GM12878 (cell line): Measurements from ENCODE around the gene MFN2. TPM values are rescaled to one million over a fixed set of nuclear protein-coding genes. Genes with fewer than 3 reads are reported as not detected.

ENCODE experiments used
- ATAC-seq: fragments of 200-7000 bp; cut with Tn5 transposase; 3 replicates; pipeline ENCODE4 v1.9.1; 2020; ENCODE audit warnings: mild to moderate bottlenecking, moderate library complexity
- BruUV-seq: library from RNA; stranded (reverse); fragments of 400-500 nt; replicated peaks from 2 replicates; lab custom pipeline; 2021; lab: Mats Ljungman, UMichigan
- CTCF ChIA-PET: fragments of 300-600 bp; sonication (Branson Sonifier 250); formaldehyde crosslinking; extraction: SDS; loops from one replicate; lab custom pipeline; 2021; ENCODE audit warnings: inconsistent platforms; lab: Yijun Ruan, JAX
- POLR2A ChIA-PET: fragments of 350-600 bp; formaldehyde crosslinking; extraction: SDS; loops from one replicate; lab custom pipeline; 2021; ENCODE audit warnings: inconsistent platforms; lab: Charles Lee
- RAD21 ChIA-PET: fragments of 300-600 bp; sonication (Branson Sonifier 250); formaldehyde crosslinking; loops from one replicate; lab custom pipeline; 2023; ENCODE audit warnings: antibody characterized with exemption; ENCODE audit not compliant: unreplicated experiment; lab: Charles Lee
- SMC1A ChIA-PET: fragments of 300-600 bp; sonication (Branson Sonifier 250); formaldehyde crosslinking; loops from one replicate; lab custom pipeline; 2023; ENCODE audit not compliant: unreplicated experiment, uncharacterized antibody; lab: Charles Lee
- DNase-seq: peaks from one replicate; pipeline ENCODE4 v3.0.0-alpha.2; 2011; ENCODE audit warnings: low read depth, low spot score
- FAIRE-seq: peaks from 3 replicates; lab custom pipeline; 2011; peaks lifted over from hg19 to GRCh38; lab: Jason Lieb, UNC
- H2AFZ ChIP-seq: 2 replicates; pipeline ENCODE4 v1.6.0; 2011; ENCODE audit warnings: low read depth, low read length, control low read depth; ENCODE audit not compliant: control insufficient read depth
- H3K27ac ChIP-seq: 2 replicates; pipeline ENCODE4 v1.5.1; 2011; ENCODE audit warnings: control low read depth; ENCODE audit not compliant: control insufficient read depth, insufficient read depth
- H3K27me3 ChIP-seq, 2 experiments: replicated peaks in 1 of 2; 2 replicates each; pipeline versions ENCODE4 v1.6.0 to v1.6.1; 2011; ENCODE audit warnings: low read length in 1 of 2; ENCODE audit not compliant: control insufficient read depth in 2 of 2, insufficient read depth in 2 of 2
- H3K36me3 ChIP-seq, 2 experiments: 2 replicates each; pipeline ENCODE4 v1.5.1; 2011; ENCODE audit warnings: low read length in 1 of 2; ENCODE audit not compliant: control insufficient read depth in 2 of 2, insufficient read depth in 2 of 2
- H3K4me1 ChIP-seq: 2 replicates; pipeline ENCODE4 v1.6.1; 2011; ENCODE audit warnings: mild to moderate bottlenecking, low read length, moderate library complexity, mixed read lengths; ENCODE audit not compliant: control insufficient read depth, insufficient read depth
- H3K4me2 ChIP-seq: 2 replicates; pipeline ENCODE4 v1.6.0; 2011; ENCODE audit warnings: control low read depth; ENCODE audit not compliant: control insufficient read depth, insufficient read depth
- H3K4me3 ChIP-seq: fragments of 200-600 bp; sonication (generic); 2 replicates; pipeline ENCODE4 v1.5.1; 2016
- H3K79me2 ChIP-seq: 2 replicates; pipeline ENCODE4 v1.6.0; 2011; ENCODE audit warnings: low read length; ENCODE audit not compliant: control insufficient read depth, insufficient read depth
- H3K9ac ChIP-seq: 2 replicates; pipeline ENCODE4 v1.8.0; 2011; ENCODE audit warnings: low read length, control low read depth, mixed read lengths; ENCODE audit not compliant: control insufficient read depth, insufficient read depth
- H3K9me3 ChIP-seq: replicated peaks from 3 replicates; pipeline ENCODE4 v1.5.1; 2011; ENCODE audit warnings: mild to moderate bottlenecking, low read length; ENCODE audit not compliant: control insufficient read depth, insufficient read depth
- H4K20me1 ChIP-seq: 2 replicates; pipeline ENCODE4 v1.6.0; 2011; ENCODE audit not compliant: control insufficient read depth, insufficient read depth
- CBX5 ChIP-seq: sonication (generic); IDR thresholded peaks from 2 replicates; pipeline ENCODE4 v1.6.1; 2016; ENCODE audit warnings: low read depth, moderate library complexity, mild to moderate bottlenecking, inconsistent platforms
- HDGF ChIP-seq: fragments of 450-650 bp; IDR thresholded peaks from 2 replicates; pipeline ENCODE4 v1.6.1; 2016; ENCODE audit warnings: antibody characterized with exemption
- MTA3 ChIP-seq: IDR thresholded peaks from 2 replicates; pipeline ENCODE4 v1.6.1; 2012; ENCODE audit warnings: low read length, inconsistent platforms, borderline replicate concordance
- MXI1 ChIP-seq: fragments of 150-350 bp; IDR thresholded peaks from 2 replicates; pipeline ENCODE4 v1.6.1; 2011; ENCODE audit warnings: low read depth, mild to moderate bottlenecking, inconsistent platforms, low read length, improper control_type of control experiment
- NRF1 ChIP-seq: conservative IDR thresholded peaks from 2 replicates; pipeline ENCODE4 v1.6.1; 2011; ENCODE audit warnings: mild to moderate bottlenecking, low read depth, low read length, improper control_type of control experiment
- PAX5 ChIP-seq: IDR thresholded peaks from 2 replicates; pipeline ENCODE4 v1.6.1; 2011; ENCODE audit warnings: low read depth, low read length, borderline replicate concordance
- RAD21 ChIP-seq: IDR thresholded peaks from 2 replicates; pipeline ENCODE4 v1.6.1; 2011; ENCODE audit warnings: mild to moderate bottlenecking, low read depth, low read length, moderate library complexity; ENCODE audit not compliant: insufficient read depth
- SMARCA5 ChIP-seq: fragments of 450-650 bp; IDR thresholded peaks from 2 replicates; pipeline ENCODE4 v1.6.1; 2017; ENCODE audit warnings: mild to moderate bottlenecking
- SMC3 ChIP-seq: IDR thresholded peaks from 2 replicates; pipeline ENCODE4 v1.6.1; 2011; ENCODE audit warnings: low read length, improper control_type of control experiment, borderline replicate concordance
- WGBS: methylation state at CpG from one replicate; pipeline ENCODE4 v1.1.6; 2016; ENCODE audit warnings: low lambda C conversion rate; ENCODE audit not compliant: insufficient replicate concordance, insufficient coverage; ENCODE audit errors: missing lambda C conversion rate; 5-methylcytosine and 5-hydroxymethylcytosine counted together
- in situ Hi-C: fragments of 300-500 bp; cut with MboI; formaldehyde crosslinking; loops from 9 replicates; pipeline ENCODE4 v1.14.3; 2018; ENCODE audit warnings: mixed read lengths
- intact Hi-C: fragments of 100-400 bp; cut with micrococcal nuclease; formaldehyde crosslinking; loops from one replicate; pipeline ENCODE4 v1.14.2; 2022; ENCODE audit not compliant: unreplicated experiment
- polyA plus RNA-seq, 11 experiments: library from polyadenylated mRNA; depleted of rRNA in 4 of 11; unstranded in 6 of 11; stranded (reverse) in 5 of 11; fragments of >200 nt; fragmentation: Nextera tagmentation in 4 of 11; fragmentation: Illumina TruSeq in 1 of 11; extraction: Ambion mirVana in 4 of 11; extraction: Trizol in 1 of 11; gene quantifications; 1 replicate in 1 of 11; 2 replicates in 10 of 11; pipeline versions ENCODE4 v1.2.1 to v1.2.3, GENCODE V29; 2011 to 2016; ENCODE audit warnings: inconsistent platforms in 2 of 11, missing spikeins in 2 of 11, low read depth in 1 of 11
- total RNA-seq, 4 experiments: library from RNA; depleted of rRNA in 3 of 4; stranded (reverse); fragments of >200 nt in 3 of 4; fragmentation: Illumina TruSeq in 1 of 4; extraction: Trizol in 1 of 4; gene quantifications; 2 replicates each; pipeline versions ENCODE4 v1.2.1 to v1.2.3, GENCODE V29; 2013 to 2021
- TF ChIP-seq, protein P1 (sequence below): IDR thresholded peaks from 2 replicates; pipeline ENCODE4 v1.6.1; 2011; ENCODE audit warnings: borderline replicate concordance, low read depth, mild to moderate bottlenecking, moderate library complexity, low read length; ENCODE audit not compliant: insufficient read depth, poor library complexity, severe bottlenecking
- TF ChIP-seq, protein P2 (sequence below), 3 experiments: IDR thresholded peaks in 2 of 3; conservative IDR thresholded peaks in 1 of 3; 2 replicates each; pipeline ENCODE4 v1.5.1; 2011; ENCODE audit warnings: low read depth in 3 of 3, low read length in 3 of 3, mild to moderate bottlenecking in 3 of 3, control low read depth in 2 of 3, moderate library complexity in 2 of 3, inconsistent platforms in 1 of 3, mixed read lengths in 1 of 3; ENCODE audit not compliant: control insufficient read depth in 2 of 3, insufficient read depth in 1 of 3; ENCODE audit errors: extremely low read depth in 1 of 3
- TF ChIP-seq, protein P3 (sequence below): IDR thresholded peaks from 2 replicates; pipeline ENCODE4 v1.6.1; 2012; ENCODE audit warnings: low read depth, low read length, improper control_type of control experiment
- TF ChIP-seq, protein P4 (sequence below): IDR thresholded peaks from 2 replicates; pipeline ENCODE4 v1.6.1; 2011; ENCODE audit warnings: low read depth, low read length, improper control_type of control experiment, borderline replicate concordance

Gene MFN2
- total and polyA plus RNA-seq, 10 of the 15 experiments (the other 5 are each of a cell fraction or from before 2014, with no cell fraction given): 5.3 to 64.4 (median 48.1) TPM

DNA sequence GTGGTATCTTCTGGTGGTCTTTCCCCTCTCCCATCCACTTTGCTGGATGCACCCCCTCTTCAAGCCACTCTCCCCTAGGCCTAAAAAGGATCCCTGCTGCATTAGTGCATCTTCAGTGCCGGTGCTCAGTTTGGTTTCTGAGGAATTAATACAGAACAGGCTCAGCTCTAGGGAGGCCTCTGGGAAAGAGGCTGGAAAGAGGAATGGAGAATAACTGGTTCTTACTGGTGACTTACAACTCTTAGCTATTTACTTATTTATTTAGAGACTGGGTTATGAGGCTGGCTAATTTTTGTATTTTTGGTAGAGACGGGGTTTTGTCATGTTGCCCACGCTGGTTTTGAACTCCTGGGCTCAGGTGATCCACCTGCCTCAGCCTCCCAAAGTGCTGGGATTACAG, 19.0 kb downstream of the MFN2 start (continued):
- TF ChIP-seq, protein P1, sequence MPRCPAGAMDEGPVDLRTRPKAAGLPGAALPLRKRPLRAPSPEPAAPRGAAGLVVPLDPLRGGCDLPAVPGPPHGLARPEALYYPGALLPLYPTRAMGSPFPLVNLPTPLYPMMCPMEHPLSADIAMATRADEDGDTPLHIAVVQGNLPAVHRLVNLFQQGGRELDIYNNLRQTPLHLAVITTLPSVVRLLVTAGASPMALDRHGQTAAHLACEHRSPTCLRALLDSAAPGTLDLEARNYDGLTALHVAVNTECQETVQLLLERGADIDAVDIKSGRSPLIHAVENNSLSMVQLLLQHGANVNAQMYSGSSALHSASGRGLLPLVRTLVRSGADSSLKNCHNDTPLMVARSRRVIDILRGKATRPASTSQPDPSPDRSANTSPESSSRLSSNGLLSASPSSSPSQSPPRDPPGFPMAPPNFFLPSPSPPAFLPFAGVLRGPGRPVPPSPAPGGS: no peak

DNA sequence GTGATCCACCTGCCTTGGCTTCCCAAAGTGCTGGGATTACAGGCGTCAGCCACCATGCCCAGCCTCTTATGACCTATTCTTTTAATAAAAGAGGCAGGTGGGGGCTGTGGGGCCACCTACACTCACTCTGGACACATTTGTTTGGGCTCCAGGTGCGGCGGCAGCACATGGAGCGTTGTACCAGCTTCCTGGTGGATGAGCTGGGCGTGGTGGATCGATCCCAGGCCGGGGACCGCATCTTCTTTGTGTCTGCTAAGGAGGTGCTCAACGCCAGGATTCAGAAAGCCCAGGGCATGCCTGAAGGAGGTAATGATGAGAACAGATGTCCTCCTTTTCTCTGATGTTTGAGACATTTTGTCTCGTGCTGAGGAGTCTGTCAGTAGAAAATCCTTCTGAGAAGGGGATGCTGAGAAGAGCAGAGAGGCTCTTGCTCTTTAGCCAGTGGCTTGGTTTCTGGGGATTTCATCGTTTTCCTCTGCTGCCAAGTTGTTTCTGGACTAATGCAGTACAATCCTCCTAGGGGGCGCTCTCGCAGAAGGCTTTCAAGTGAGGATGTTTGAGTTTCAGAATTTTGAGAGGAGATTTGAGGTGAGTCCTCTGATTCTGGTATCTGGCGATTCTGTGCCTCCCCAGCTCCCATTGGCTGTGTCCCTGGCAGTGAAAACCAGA, 21.1 kb downstream of the MFN2 start:
- H3K9ac ChIP-seq: no peak overlapping the region
- intact Hi-C loops: loop anchor here (2.0 to 5.0 kb wide), 2 partner anchors 51 to 77 kb away; no protein-coding TSS in a partner anchor
- H3K4me1 ChIP-seq: peaks cover 22% of the 10 kb centered on the region
- H3K79me2 ChIP-seq: no peaks in the 10 kb centered on the region
- DNase-seq (no peak), FAIRE-seq (peak; percentile 80)
- SMC1A ChIA-PET: interaction anchor here (1.3 to 1.9 kb wide), 3 partner anchors 38 to 79 kb away, joined by 4 to 6 read pairs (median 5); no protein-coding TSS in a partner anchor
- WGBS: 58% methylated on average over 14 of the region's 14 CpGs
- no peak overlapping the region for H3K4me3 ChIP-seq
- TF ChIP-seq CBX5 (no peak), PAX5 (no peak), RAD21 (peak; percentile 70), MTA3 (no peak), HDGF (no peak), NRF1 (no peak), SMC3 (peak; percentile 63), MXI1 (no peak), SMARCA5 (no peak)
- TF ChIP-seq, protein P2, sequence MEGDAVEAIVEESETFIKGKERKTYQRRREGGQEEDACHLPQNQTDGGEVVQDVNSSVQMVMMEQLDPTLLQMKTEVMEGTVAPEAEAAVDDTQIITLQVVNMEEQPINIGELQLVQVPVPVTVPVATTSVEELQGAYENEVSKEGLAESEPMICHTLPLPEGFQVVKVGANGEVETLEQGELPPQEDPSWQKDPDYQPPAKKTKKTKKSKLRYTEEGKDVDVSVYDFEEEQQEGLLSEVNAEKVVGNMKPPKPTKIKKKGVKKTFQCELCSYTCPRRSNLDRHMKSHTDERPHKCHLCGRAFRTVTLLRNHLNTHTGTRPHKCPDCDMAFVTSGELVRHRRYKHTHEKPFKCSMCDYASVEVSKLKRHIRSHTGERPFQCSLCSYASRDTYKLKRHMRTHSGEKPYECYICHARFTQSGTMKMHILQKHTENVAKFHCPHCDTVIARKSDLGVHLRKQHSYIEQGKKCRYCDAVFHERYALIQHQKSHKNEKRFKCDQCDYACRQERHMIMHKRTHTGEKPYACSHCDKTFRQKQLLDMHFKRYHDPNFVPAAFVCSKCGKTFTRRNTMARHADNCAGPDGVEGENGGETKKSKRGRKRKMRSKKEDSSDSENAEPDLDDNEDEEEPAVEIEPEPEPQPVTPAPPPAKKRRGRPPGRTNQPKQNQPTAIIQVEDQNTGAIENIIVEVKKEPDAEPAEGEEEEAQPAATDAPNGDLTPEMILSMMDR (IDR thresholded peaks at IDR 0.05 in 2 of 3, conservative IDR thresholded peaks at IDR 0.05 in 1 of 3; ENCODE audit: control insufficient read depth in 2 of 3, extremely low read depth in 1 of 3, insufficient read depth in 1 of 3, low read depth in 3 of 3, low read length in 3 of 3): peak; percentile 64 to 73 (median 67)
- TF ChIP-seq, protein P3, sequence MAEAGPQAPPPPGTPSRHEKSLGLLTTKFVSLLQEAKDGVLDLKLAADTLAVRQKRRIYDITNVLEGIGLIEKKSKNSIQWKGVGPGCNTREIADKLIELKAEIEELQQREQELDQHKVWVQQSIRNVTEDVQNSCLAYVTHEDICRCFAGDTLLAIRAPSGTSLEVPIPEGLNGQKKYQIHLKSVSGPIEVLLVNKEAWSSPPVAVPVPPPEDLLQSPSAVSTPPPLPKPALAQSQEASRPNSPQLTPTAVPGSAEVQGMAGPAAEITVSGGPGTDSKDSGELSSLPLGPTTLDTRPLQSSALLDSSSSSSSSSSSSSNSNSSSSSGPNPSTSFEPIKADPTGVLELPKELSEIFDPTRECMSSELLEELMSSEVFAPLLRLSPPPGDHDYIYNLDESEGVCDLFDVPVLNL: no peak
- TF ChIP-seq, protein P4, sequence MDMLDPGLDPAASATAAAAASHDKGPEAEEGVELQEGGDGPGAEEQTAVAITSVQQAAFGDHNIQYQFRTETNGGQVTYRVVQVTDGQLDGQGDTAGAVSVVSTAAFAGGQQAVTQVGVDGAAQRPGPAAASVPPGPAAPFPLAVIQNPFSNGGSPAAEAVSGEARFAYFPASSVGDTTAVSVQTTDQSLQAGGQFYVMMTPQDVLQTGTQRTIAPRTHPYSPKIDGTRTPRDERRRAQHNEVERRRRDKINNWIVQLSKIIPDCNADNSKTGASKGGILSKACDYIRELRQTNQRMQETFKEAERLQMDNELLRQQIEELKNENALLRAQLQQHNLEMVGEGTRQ: no peak
- TF ChIP-seq, all 136 proteins: peak for 3
- H3K27me3 ChIP-seq: no peaks in the 10 kb centered on the region
- peak; percentile 27 for ATAC-seq
- ChIA-PET RAD21 (interaction anchor here (0.9 to 1.8 kb wide), 3 partner anchors 9 to 78 kb away, joined by 3 to 11 read pairs (median 4); no protein-coding TSS in a partner anchor), CTCF (interaction anchor here (0.6 to 3.1 kb wide), 11 partner anchors 10 to 243 kb away, joined by 3 to 23 read pairs (median 3); partner anchors contain the start of gene MIIP), POLR2A (no interaction called here)
- no TSS peak for BruUV-seq
- no peak overlapping the region for H3K4me2 ChIP-seq
- in situ Hi-C loops: no loop called here
- H3K9me3 ChIP-seq: no peaks in the 10 kb centered on the region
- no peak overlapping the region for H3K27ac ChIP-seq
- peaks cover 47 to 58% of the 10 kb centered on the region in 2 experiments for H3K36me3 ChIP-seq
- H2AFZ ChIP-seq: no peak overlapping the region
- no peaks in the 10 kb centered on the region for H4K20me1 ChIP-seq
